ENCODE results near the gene NSMCE3.

The NSMCE3 gene

DNA sequence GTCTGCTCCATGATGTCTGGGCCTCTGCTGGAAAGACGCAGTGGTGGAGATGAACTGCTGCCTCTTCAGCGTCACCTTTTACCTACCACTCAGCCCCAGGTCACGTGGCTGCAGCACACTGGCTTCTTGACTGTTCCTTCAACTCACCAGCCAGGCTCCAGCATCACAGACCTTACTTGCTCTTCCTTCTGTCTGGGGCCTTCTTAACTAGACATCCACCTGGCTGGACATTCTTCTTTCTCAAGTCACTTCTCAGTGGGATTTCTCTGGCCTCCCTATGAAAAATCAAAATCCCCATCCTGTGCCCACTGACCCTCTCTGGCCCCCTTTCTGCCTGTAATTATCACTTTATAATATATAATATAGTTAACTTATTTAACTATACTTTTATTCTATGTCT, 29.7 kb upstream of the NSMCE3 start:
- no peak for DNase-seq (ENCODE audit: low read depth, low spot score)
- Histone ChIP-seq H3K27ac (no peak overlapping the region), H3K36me3 (ENCODE audit: insufficient read depth, low read length) (no peaks in the 10 kb centered on the region), H3K9me3 (ENCODE audit: low read depth, low read length) (no peaks in the 10 kb centered on the region), H3K9ac (ENCODE audit: insufficient read length) (no peak overlapping the region), H3K4me3 (no peak overlapping the region)
- TF ChIP-seq POLR2AphosphoS5 (IDR thresholded peaks at IDR 0.05; ENCODE audit: borderline replicate concordance, low read depth, low read length), result no peak
- no peak for TF ChIP-seq FOXP2 (optimal IDR thresholded peaks at IDR 0.05; ENCODE audit: control extremely low read depth, extremely low read length, insufficient read depth)
- no peak for TF ChIP-seq EZH2 (IDR thresholded peaks at IDR 0.05)

DNA sequence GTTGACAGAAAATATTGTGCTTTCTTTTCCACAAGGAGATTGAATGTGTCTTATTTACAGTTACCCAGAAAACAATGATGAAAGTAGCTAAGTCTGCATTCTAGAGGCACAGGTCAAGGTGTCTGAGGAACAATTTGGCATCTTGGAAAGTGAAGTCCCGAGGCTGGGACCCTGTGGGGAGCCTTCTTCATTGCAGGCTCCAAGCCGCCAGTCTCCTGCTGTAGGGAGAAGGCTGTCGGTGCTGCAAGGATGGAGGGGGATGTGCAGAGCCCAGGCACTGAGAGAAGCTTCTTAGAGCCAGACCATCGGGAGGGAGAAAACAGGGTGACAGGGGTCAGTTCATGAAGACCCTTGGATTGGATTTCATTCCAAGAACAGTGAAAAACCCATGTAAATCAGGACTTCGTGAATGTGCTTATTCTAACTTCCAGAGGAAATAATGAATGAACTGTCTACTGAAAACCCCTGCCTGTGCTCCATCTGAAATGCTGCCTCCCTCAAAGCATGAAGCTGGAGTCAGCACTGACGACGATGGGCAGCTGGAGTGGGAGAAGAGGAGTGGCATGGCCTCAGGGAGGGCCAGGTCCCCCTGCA, 25.2 kb upstream of the NSMCE3 start:
- Histone ChIP-seq H3K27ac (no peak overlapping the region), H3K9ac (ENCODE audit: insufficient read length) (no peak overlapping the region), H3K4me3 (no peak overlapping the region), H3K36me3 (ENCODE audit: insufficient read depth, low read length) (no peaks in the 10 kb centered on the region), H3K9me3 (ENCODE audit: low read depth, low read length) (no peaks in the 10 kb centered on the region)
- no peak for TF ChIP-seq EZH2 (IDR thresholded peaks at IDR 0.05)
- DNase-seq (ENCODE audit: low read depth, low spot score), result no peak

DNA sequence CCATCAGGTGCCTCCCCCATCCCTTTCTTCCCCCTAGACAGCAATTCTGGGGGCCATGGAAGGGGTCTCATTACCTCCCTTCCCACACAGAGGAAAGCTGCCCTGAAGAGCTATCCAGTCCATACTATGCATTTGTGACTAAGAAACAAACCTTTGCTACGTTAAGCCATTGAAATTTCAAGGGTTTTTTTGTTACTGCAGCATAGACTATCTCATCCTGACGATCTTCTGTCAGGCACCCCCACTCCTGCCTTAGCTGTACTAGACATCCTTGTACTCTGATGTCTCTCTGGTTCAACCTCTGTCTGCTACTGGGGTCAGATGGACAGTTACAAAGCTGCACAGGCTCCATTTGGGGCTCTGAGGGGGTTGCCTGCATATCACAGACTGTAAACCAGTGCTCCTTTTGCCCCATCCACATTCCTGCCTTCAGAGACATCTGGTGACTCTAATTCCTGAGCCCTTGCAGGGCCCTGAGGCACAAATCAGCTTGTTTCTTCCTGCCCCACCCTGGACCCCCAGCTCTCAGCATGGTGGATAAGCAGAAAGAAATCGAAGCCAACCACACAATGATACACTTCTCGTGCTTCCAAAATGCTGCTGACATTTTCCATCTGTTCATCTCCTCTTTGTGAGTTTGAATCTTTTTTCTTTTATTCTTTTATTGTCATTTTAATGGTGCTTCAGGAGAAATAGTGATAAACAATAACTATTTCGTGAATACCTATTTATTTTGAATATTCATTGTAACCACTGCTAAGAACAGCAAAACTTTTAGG, 21.6 kb upstream of the NSMCE3 start:
- no peak for DNase-seq (ENCODE audit: low read depth, low spot score)
- Histone ChIP-seq H3K36me3 (ENCODE audit: insufficient read depth, low read length) (no peaks in the 10 kb centered on the region), H3K4me3 (no peak overlapping the region)

DNA sequence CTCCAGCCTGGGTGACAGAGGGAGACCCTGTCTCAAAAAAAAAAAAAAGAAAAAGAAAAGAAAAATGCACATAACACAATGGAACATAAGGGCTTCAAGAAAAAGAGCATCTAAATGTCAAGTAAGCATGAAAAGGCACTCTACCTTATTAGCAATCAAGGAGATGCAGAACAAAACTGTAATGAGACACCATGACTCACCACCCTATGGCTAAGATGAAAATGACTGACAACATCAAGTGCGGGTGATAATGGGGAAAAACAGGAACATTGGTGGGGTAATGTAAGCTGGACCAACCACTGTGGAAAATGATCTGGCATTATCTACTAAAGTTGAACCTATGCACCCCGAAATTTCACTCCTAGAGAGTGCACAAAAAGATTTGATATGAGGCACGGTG, 19.6 kb upstream of the NSMCE3 start:
- no peak for DNase-seq (ENCODE audit: low read depth, low spot score)
- no peaks in the 10 kb centered on the region for H3K36me3 ChIP-seq (ENCODE audit: insufficient read depth, low read length)
- H3K27ac ChIP-seq, result no peak overlapping the region
- no peak for TF ChIP-seq EZH2 (IDR thresholded peaks at IDR 0.05)
- TF ChIP-seq FOXP2 (optimal IDR thresholded peaks at IDR 0.05; ENCODE audit: control extremely low read depth, extremely low read length, insufficient read depth), result no peak
- no peak for TF ChIP-seq POLR2AphosphoS5 (IDR thresholded peaks at IDR 0.05; ENCODE audit: borderline replicate concordance, low read depth, low read length)
- H3K4me3 ChIP-seq, result no peak overlapping the region
- H3K9me3 ChIP-seq (ENCODE audit: low read depth, low read length), result no peaks in the 10 kb centered on the region
- no peak overlapping the region for H3K9ac ChIP-seq (ENCODE audit: insufficient read length)

More for the DNA sequence above, 21.6 kb upstream of the NSMCE3 start:
- H3K9me3 ChIP-seq (ENCODE audit: low read depth, low read length), result no peaks in the 10 kb centered on the region
- no peak overlapping the region for H3K27ac ChIP-seq
- no peak overlapping the region for H3K9ac ChIP-seq (ENCODE audit: insufficient read length)
- TF ChIP-seq POLR2AphosphoS5 (IDR thresholded peaks at IDR 0.05; ENCODE audit: borderline replicate concordance, low read depth, low read length), result no peak
- TF ChIP-seq EZH2 (IDR thresholded peaks at IDR 0.05), result no peak
- TF ChIP-seq FOXP2 (optimal IDR thresholded peaks at IDR 0.05; ENCODE audit: control extremely low read depth, extremely low read length, insufficient read depth), result no peak

DNA sequence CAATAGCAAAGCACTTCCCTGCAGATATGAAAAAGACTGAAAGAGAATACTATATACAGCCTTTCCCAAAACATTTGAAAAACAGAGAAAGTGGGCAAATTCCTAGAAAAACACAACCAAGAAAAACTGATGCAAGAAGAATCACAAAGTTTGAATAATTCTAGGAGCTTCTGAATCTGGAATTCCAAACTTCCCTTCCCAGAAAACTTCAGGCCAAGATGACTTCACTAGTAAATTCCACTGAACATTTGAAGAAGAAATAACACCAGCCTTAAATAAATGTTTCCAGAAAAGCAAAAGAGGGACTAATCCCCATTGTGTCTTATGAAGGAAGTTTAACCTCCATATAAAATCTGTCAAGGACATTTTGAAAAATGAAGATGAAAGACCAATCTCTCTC, 15.8 kb upstream of the NSMCE3 start:
- H3K27ac ChIP-seq, result no peak overlapping the region
- H3K36me3 ChIP-seq (ENCODE audit: insufficient read depth, low read length), result no peaks in the 10 kb centered on the region
- DNase-seq (ENCODE audit: low read depth, low spot score), result no peak
- TF ChIP-seq FOXP2 (optimal IDR thresholded peaks at IDR 0.05; ENCODE audit: control extremely low read depth, extremely low read length, insufficient read depth) (no peak), POLR2AphosphoS5 (IDR thresholded peaks at IDR 0.05; ENCODE audit: borderline replicate concordance, low read depth, low read length) (no peak), EZH2 (IDR thresholded peaks at IDR 0.05) (no peak)
- no peak overlapping the region for H3K4me3 ChIP-seq
- no peak overlapping the region for H3K9ac ChIP-seq (ENCODE audit: insufficient read length)
- no peaks in the 10 kb centered on the region for H3K9me3 ChIP-seq (ENCODE audit: low read depth, low read length)

DNA sequence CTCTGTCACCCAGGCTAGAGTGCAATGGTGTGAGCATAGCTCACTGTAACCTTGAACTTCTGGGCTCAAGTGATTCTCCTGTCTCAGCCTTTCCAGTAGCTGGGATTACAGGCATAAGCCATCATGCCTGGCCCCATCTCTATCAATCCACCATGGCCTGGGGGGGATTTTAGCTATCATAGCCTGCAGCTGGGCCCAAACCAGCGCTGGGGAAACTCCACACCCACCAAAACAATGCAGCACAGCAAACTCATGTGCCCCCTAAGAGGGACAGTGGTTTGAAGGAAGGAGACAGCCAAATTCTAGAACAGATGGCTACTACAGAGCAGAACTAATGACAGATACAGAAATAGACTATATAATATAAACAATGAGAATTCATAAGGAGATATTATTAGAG, 13.8 kb upstream of the NSMCE3 start:
- Histone ChIP-seq H3K36me3 (ENCODE audit: insufficient read depth, low read length) (no peaks in the 10 kb centered on the region), H3K27ac (no peak overlapping the region), H3K9me3 (ENCODE audit: low read depth, low read length) (no peaks in the 10 kb centered on the region), H3K4me3 (no peak overlapping the region), H3K9ac (ENCODE audit: insufficient read length) (no peak overlapping the region)
- DNase-seq (ENCODE audit: low read depth, low spot score), result no peak
- TF ChIP-seq EZH2 (IDR thresholded peaks at IDR 0.05) (no peak), FOXP2 (optimal IDR thresholded peaks at IDR 0.05; ENCODE audit: control extremely low read depth, extremely low read length, insufficient read depth) (no peak), POLR2AphosphoS5 (IDR thresholded peaks at IDR 0.05; ENCODE audit: borderline replicate concordance, low read depth, low read length) (no peak)

DNA sequence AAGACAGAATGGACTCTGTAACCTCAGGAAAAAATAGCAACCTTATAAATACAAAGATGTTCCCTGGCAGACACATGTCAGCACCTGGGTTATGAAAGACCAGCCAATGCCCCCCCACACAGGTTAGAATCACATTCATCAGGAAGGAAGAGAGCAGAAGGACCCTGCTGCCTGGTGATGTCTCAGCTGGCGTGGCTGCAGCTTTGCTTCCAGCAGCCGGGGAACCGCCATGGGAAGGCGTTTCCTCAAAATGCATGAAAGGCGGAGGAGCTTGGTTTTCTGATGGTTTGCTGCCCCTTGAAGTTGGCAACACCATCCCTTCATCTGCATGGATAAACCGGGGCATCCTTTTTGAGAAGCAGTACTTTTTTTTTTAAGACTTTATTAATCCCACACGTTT, 10.9 kb upstream of the NSMCE3 start:
- H3K36me3 ChIP-seq (ENCODE audit: insufficient read depth, low read length), result no peaks in the 10 kb centered on the region
- H3K9ac ChIP-seq (ENCODE audit: insufficient read length), result no peak overlapping the region
- no peaks in the 10 kb centered on the region for H3K9me3 ChIP-seq (ENCODE audit: low read depth, low read length)
- no peak for DNase-seq (ENCODE audit: low read depth, low spot score)
- TF ChIP-seq FOXP2 (optimal IDR thresholded peaks at IDR 0.05; ENCODE audit: control extremely low read depth, extremely low read length, insufficient read depth) (no peak), EZH2 (IDR thresholded peaks at IDR 0.05) (no peak), POLR2AphosphoS5 (IDR thresholded peaks at IDR 0.05; ENCODE audit: borderline replicate concordance, low read depth, low read length) (no peak)
- no peak overlapping the region for H3K4me3 ChIP-seq
- H3K27ac ChIP-seq, result no peak overlapping the region

DNA sequence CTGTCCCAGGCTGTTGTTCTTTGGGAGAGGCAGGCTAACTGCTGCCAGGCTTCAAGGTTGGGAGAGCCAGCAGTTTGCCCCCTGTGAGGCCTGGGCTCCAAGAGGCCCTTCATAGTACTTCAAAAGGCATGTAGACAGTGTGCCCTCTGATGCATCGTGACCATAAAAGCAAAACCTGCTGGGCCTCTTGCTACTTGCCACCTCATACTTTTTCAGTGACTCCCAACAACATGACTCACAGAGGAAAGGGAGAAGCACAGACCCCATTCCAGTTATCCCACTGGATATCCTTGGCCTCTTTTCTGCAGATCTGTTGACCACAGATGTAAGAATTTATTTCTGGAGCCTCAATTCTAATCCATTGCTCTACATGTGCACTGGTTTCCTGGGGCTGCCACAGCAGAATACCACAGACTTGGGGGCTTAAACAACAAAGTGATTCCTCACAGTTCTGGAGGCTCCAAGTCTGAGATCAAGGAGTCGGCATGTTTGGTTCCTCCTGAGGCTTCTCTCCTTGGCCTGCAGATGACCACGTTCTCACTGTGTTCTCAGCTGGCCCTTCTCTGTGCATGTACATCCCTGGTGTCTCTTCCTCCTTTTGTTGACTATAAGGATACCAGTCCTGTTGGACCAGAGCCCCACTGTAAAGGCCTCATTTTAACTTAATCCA, 8.9 kb upstream of the NSMCE3 start:
- DNase-seq (ENCODE audit: low read depth, low spot score), result no peak
- H3K9ac ChIP-seq (ENCODE audit: insufficient read length), result no peak overlapping the region
- H3K27ac ChIP-seq, result no peak overlapping the region
- H3K4me3 ChIP-seq, result no peak overlapping the region
- H3K36me3 ChIP-seq (ENCODE audit: insufficient read depth, low read length), result no peaks in the 10 kb centered on the region
- TF ChIP-seq POLR2AphosphoS5 (IDR thresholded peaks at IDR 0.05; ENCODE audit: borderline replicate concordance, low read depth, low read length) (no peak), FOXP2 (optimal IDR thresholded peaks at IDR 0.05; ENCODE audit: control extremely low read depth, extremely low read length, insufficient read depth) (no peak)
- H3K9me3 ChIP-seq (ENCODE audit: low read depth, low read length), result no peaks in the 10 kb centered on the region

Data from SK-N-MC (cell line).